SU-DHL-6 (cell line): ENCODE measurements around the gene RHBDD2.
"Not testable (repeated sequence)": the region's sequence is repeated elsewhere in the genome, so short reads cannot be mapped to it uniquely, and the experiment has no call there.

ENCODE experiments used
- H2AFZ ChIP-seq: fragments of 200-600 bp; sonication (generic); 2 replicates; pipeline ENCODE4 v1.6.1; 2014; ENCODE audit warnings: low read depth, mild to moderate bottlenecking, moderate library complexity, mixed read lengths, antibody characterized with exemption, low read length; ENCODE audit not compliant: severe bottlenecking
- H3F3A ChIP-seq: fragments of 200-600 bp; shearing (Covaris generic); 2 replicates; pipeline ENCODE4 v1.6.0; 2016; ENCODE audit warnings: antibody characterized with exemption, mild to moderate bottlenecking; ENCODE audit not compliant: insufficient read depth
- H3K27ac ChIP-seq: fragments of 200-600 bp; sonication (generic); 2 replicates; pipeline ENCODE4 v1.5.1; 2016; ENCODE audit warnings: low read depth, mild to moderate bottlenecking, low read length, moderate library complexity, mixed read lengths
- H3K27me3 ChIP-seq: fragments of 200-600 bp; sonication (generic), shearing (Covaris generic); 2 replicates; pipeline ENCODE4 v1.6.0; 2014; ENCODE audit warnings: mild to moderate bottlenecking, low read length
- H3K36me3 ChIP-seq: fragments of 200-600 bp; sonication (generic); 2 replicates; pipeline ENCODE4 v1.6.1; 2014; ENCODE audit warnings: mild to moderate bottlenecking, low read length, mixed read lengths
- H3K4me2 ChIP-seq: fragments of 300-600, 200-600 bp; shearing (Covaris generic), sonication (generic); 2 replicates; pipeline ENCODE4 v1.6.0; 2014; ENCODE audit warnings: low read length, low read depth, mild to moderate bottlenecking; ENCODE audit not compliant: poor library complexity, severe bottlenecking
- H3K4me3 ChIP-seq: fragments of 200-600 bp; sonication (generic); 2 replicates; pipeline ENCODE4 v1.5.1; 2014; ENCODE audit warnings: antibody characterized with exemption, low read length, mild to moderate bottlenecking, mixed read lengths; ENCODE audit not compliant: insufficient read depth, poor library complexity, severe bottlenecking
- H3K79me2 ChIP-seq: fragments of 200-600 bp; sonication (generic); 2 replicates; pipeline ENCODE4 v1.6.1; 2014; ENCODE audit warnings: mild to moderate bottlenecking, low read length, moderate library complexity; ENCODE audit not compliant: insufficient read depth
- H3K9ac ChIP-seq: fragments of 200-600 bp; sonication (generic); 2 replicates; pipeline ENCODE4 v1.7.0; 2014; ENCODE audit warnings: mild to moderate bottlenecking, low read length
- H3K9me2 ChIP-seq: fragments of 200-600 bp; sonication (generic); replicated peaks from 2 replicates; pipeline ENCODE4 v1.6.1; 2014; ENCODE audit warnings: low read length; ENCODE audit not compliant: insufficient read depth
- H3K9me3 ChIP-seq: fragments of 200-600 bp; sonication (generic); 2 replicates; pipeline ENCODE4 v1.6.1; 2014; ENCODE audit warnings: low read length, mixed read lengths; ENCODE audit not compliant: insufficient read depth
- H4K20me1 ChIP-seq: fragments of 200-600 bp; sonication (generic); 2 replicates; pipeline ENCODE4 v1.6.1; 2014; ENCODE audit warnings: low read depth, mild to moderate bottlenecking, antibody characterized with exemption, low read length, moderate library complexity, mixed read lengths
- CTCF ChIP-seq: fragments of 200-600 bp; sonication (generic); IDR thresholded peaks from one replicate; pipeline ENCODE4 v1.5.1; 2017; ENCODE audit warnings: antibody characterized with exemption, mild to moderate bottlenecking, low read length, moderate library complexity; ENCODE audit not compliant: insufficient read depth, poor library complexity, severe bottlenecking
- EZH2phosphoT487 ChIP-seq: fragments of 200-600 bp; sonication (generic), shearing (Covaris generic); conservative IDR thresholded peaks from 2 replicates; pipeline ENCODE4 v1.6.1; 2018; ENCODE audit warnings: mild to moderate bottlenecking, antibody characterized with exemption, low read length, moderate library complexity, mixed read lengths

The RHBDD2 gene

GRCh38 chr7:75878769-75879611, at the start of gene RHBDD2:
Gene RHBDD2, plus strand, starts transcription at chr7:75879034. Its CDS starts 49 bp downstream, at chr7:75879083.
- Histone ChIP-seq H3K27me3 (no peaks in the 10 kb centered on the region), H3K36me3 (no peaks in the 10 kb centered on the region), H2AFZ (peak within 1 kb of the TSS; percentile 81), H3K4me3 (peak within 1 kb of the TSS; percentile 70), H3K9ac (peak within 1 kb of the TSS; percentile 76), H3K9me2 (no peaks in the 10 kb centered on the region), H3K9me3 (no peaks in the 10 kb centered on the region), H3K4me2 (peak within 1 kb of the TSS; percentile 76), H3F3A (no peaks in the 10 kb centered on the region), H3K27ac (peak within 1 kb of the TSS; percentile 22; the same call in 1 of the 2 replicates), H4K20me1 (no peaks in the 10 kb centered on the region), H3K79me2 (peaks cover 7% of the 10 kb centered on the region)
- TF ChIP-seq CTCF (no peak), EZH2phosphoT487 (no peak)

- H3K36me3 ChIP-seq, H4K20me1 ChIP-seq, H3F3A ChIP-seq, H3K9me2 ChIP-seq, H3K79me2 ChIP-seq, H3K27me3 ChIP-seq, H3K9ac ChIP-seq, H3K4me3 ChIP-seq, H3K27ac ChIP-seq, H2AFZ ChIP-seq, H3K4me2 ChIP-seq, H3K9me3 ChIP-seq: not testable (repeated sequence)
Measured at GRCh38 chr7:75829656-75830055, 49.2 kb upstream of the RHBDD2 start.

GRCh38 chr7:75830978-75831377, 47.9 kb upstream of the RHBDD2 start:
- no peak overlapping the region for H3K9ac ChIP-seq
- no peaks in the 10 kb centered on the region for H3K9me2 ChIP-seq
- no peak overlapping the region for H2AFZ ChIP-seq
- H3K4me3 ChIP-seq = no peak overlapping the region
- H3K27ac ChIP-seq = no peak overlapping the region
- H3F3A ChIP-seq = no peaks in the 10 kb centered on the region
- H3K9me3 ChIP-seq = no peaks in the 10 kb centered on the region
- no peaks in the 10 kb centered on the region for H3K79me2 ChIP-seq
- no peaks in the 10 kb centered on the region for H3K36me3 ChIP-seq
- no peaks in the 10 kb centered on the region for H4K20me1 ChIP-seq
- no peak overlapping the region for H3K4me2 ChIP-seq
- TF ChIP-seq EZH2phosphoT487 = no peak
- no peak for TF ChIP-seq CTCF
- H3K27me3 ChIP-seq = no peaks in the 10 kb centered on the region

- H3K9me3 ChIP-seq, H2AFZ ChIP-seq, H4K20me1 ChIP-seq, H3K4me2 ChIP-seq, H3F3A ChIP-seq, H3K9me2 ChIP-seq, H3K79me2 ChIP-seq, H3K36me3 ChIP-seq, H3K27ac ChIP-seq, H3K9ac ChIP-seq, H3K27me3 ChIP-seq, H3K4me3 ChIP-seq: not testable (repeated sequence)
Measured at GRCh38 chr7:75833662-75834061, 45.2 kb upstream of the RHBDD2 start.
